ENCODE data around the gene DCTN2.

DNA sequence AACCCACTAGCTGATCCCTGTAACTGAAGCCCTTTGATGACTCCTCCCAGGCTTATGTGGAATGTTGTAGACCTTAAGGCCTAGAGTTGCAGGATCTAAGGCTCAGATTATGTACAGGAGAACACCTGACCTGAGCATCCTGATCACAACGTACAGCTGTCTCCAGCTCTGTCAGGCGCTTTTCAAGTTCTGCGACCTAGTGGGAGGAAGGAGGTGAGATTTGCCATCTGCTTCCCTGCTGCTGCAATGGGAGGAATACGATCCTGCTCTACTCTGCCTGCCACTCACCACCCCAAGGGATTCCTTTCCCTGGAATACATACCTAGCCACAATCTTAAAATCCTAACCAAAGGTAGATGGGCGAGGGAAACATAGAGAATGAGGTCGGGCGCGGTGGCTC, 13.9 kb downstream of the DCTN2 start:
- TF ChIP-seq, protein P1, sequence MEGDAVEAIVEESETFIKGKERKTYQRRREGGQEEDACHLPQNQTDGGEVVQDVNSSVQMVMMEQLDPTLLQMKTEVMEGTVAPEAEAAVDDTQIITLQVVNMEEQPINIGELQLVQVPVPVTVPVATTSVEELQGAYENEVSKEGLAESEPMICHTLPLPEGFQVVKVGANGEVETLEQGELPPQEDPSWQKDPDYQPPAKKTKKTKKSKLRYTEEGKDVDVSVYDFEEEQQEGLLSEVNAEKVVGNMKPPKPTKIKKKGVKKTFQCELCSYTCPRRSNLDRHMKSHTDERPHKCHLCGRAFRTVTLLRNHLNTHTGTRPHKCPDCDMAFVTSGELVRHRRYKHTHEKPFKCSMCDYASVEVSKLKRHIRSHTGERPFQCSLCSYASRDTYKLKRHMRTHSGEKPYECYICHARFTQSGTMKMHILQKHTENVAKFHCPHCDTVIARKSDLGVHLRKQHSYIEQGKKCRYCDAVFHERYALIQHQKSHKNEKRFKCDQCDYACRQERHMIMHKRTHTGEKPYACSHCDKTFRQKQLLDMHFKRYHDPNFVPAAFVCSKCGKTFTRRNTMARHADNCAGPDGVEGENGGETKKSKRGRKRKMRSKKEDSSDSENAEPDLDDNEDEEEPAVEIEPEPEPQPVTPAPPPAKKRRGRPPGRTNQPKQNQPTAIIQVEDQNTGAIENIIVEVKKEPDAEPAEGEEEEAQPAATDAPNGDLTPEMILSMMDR (optimal IDR thresholded peaks at IDR 0.05 in 1 of 3, IDR thresholded peaks at IDR 0.05 in 1 of 3, conservative IDR thresholded peaks at IDR 0.05 in 1 of 3; ENCODE audit: extremely low read depth in 1 of 3, insufficient read depth in 2 of 3, low read length in 3 of 3): no peak
- no peak for TF ChIP-seq EZH2 (IDR thresholded peaks at IDR 0.05; ENCODE audit: low read length)
